Activated CD8-positive, alpha-beta T cell treated with anti-CD3 and anti-CD28 coated beads for 36 hours (primary cell): Measurements from ENCODE around the gene COMMD1. TPM values are rescaled to one million over a fixed set of nuclear protein-coding genes. Genes with fewer than 3 reads are reported as not detected.

Source experiments
- ATAC-seq: fragments of 200-7000 bp; cut with Tn5 transposase; one replicate; pipeline ENCODE4 v1.10.0; 2021; ENCODE audit warnings: mild to moderate bottlenecking, moderate library complexity
- CTCF ChIA-PET: fragments of 350-600 bp; sonication (Branson Sonifier 250); formaldehyde crosslinking; loops from one replicate; lab custom pipeline; 2021; ENCODE audit warnings: antibody characterized with exemption; lab: Charles Lee
- POLR2A ChIA-PET: fragments of 350-600 bp; sonication (Branson Sonifier 250); formaldehyde crosslinking; loops from one replicate; lab custom pipeline; 2021; ENCODE audit warnings: antibody characterized with exemption; lab: Charles Lee
- DNase-seq: peaks from one replicate; pipeline ENCODE4 v3.0.0-alpha.2; 2020
- H3K27ac Mint-ChIP-seq: one replicate; pipeline ENCODE4 v1.8.0; 2021; ENCODE audit warnings: mild to moderate bottlenecking, mixed read lengths
- H3K27me3 Mint-ChIP-seq: one replicate; pipeline ENCODE4 v1.8.0; 2021; ENCODE audit warnings: mixed read lengths
- H3K36me3 Mint-ChIP-seq: one replicate; pipeline ENCODE4 v1.8.0; 2021; ENCODE audit warnings: low read depth, mixed read lengths
- H3K4me1 Mint-ChIP-seq: one replicate; pipeline ENCODE4 v1.8.0; 2021; ENCODE audit warnings: low read depth, mixed read lengths
- H3K4me3 Mint-ChIP-seq: one replicate; pipeline ENCODE4 v1.8.0; 2021; ENCODE audit warnings: mild to moderate bottlenecking, moderate library complexity, mixed read lengths
- H3K9me3 Mint-ChIP-seq: one replicate; pipeline ENCODE4 v1.8.0; 2021; ENCODE audit warnings: mixed read lengths
- intact Hi-C: fragments of 100-400 bp; cut with micrococcal nuclease; formaldehyde crosslinking; loops from one replicate; pipeline ENCODE4 v1.10.0; 2022
- total RNA-seq, 2 experiments: library from RNA; stranded (reverse); gene quantifications; one replicate each; pipeline ENCODE4 v1.2.3, GENCODE V29; 2021
- TF ChIP-seq, protein P1 (sequence below): fragments of 200-600 bp; IDR thresholded peaks from one replicate; pipeline ENCODE4 v1.8.0; 2022; ENCODE audit warnings: antibody characterized with exemption, mild to moderate bottlenecking

COMMD1 gene
- total RNA-seq, 2 experiments from 2014 or later: 25.3 to 27.0 TPM

- peaks cover 7% of the 10 kb centered on the region for H3K36me3 Mint-ChIP-seq
- no peak overlapping the region for H3K4me3 Mint-ChIP-seq
- peaks cover 10% of the 10 kb centered on the region for H3K4me1 Mint-ChIP-seq
- CTCF ChIA-PET: no interaction called here
- H3K27me3 Mint-ChIP-seq: no peaks in the 10 kb centered on the region
- no peaks in the 10 kb centered on the region for H3K9me3 Mint-ChIP-seq
- intact Hi-C loops: no loop called here
- H3K27ac Mint-ChIP-seq: no peak overlapping the region
- ATAC-seq (no peak), DNase-seq (no peak)
- POLR2A ChIA-PET: no interaction called here
- TF ChIP-seq, protein P1, sequence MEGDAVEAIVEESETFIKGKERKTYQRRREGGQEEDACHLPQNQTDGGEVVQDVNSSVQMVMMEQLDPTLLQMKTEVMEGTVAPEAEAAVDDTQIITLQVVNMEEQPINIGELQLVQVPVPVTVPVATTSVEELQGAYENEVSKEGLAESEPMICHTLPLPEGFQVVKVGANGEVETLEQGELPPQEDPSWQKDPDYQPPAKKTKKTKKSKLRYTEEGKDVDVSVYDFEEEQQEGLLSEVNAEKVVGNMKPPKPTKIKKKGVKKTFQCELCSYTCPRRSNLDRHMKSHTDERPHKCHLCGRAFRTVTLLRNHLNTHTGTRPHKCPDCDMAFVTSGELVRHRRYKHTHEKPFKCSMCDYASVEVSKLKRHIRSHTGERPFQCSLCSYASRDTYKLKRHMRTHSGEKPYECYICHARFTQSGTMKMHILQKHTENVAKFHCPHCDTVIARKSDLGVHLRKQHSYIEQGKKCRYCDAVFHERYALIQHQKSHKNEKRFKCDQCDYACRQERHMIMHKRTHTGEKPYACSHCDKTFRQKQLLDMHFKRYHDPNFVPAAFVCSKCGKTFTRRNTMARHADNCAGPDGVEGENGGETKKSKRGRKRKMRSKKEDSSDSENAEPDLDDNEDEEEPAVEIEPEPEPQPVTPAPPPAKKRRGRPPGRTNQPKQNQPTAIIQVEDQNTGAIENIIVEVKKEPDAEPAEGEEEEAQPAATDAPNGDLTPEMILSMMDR: no peak
These were observed 41.2 kb downstream of the COMMD1 start for GRCh38 chr2:61946666-61947065.

DNA sequence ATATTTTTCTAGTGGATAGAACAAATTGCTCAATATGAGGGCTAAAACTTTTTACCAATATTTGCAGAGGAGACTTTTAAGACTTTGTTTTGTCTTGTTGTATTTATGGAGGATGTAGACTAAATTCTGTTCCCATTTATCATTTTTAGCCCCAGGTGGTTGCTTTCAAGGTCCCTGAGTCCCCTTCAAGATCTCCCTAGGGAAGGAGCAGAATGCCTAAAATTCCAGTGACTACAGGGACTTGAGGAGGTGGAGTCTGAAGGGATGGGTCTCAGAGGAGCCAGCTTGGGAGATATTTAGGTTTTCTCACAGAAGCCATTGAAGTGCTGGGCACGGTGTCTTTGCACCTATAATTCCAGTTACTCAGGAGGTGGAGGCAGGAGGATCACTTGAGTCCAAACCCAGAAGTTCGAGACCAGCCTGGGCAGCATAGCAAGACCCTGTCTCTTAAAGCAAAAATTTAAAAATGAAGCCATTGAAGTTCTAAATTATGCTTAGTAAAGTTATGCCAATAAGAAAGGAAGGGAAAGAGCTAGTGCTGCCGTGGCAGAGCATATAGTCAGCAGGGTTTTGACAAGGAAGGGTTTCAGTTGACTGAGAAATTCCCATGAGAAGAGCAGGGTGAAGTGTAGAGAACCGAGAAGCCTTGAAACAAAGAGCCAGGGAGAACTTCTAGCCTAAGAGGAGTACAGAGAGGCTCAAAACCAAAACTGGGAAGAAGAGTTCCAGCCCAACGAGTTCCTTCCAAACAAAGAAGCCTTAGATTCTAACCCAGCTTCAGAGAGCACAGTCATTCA, 43.4 kb downstream of the COMMD1 start:
- Mint-ChIP-seq H3K27me3 (no peaks in the 10 kb centered on the region), H3K27ac (no peak overlapping the region), H3K36me3 (peaks cover 12% of the 10 kb centered on the region), H3K4me3 (no peak overlapping the region), H3K4me1 (peaks cover under 1% of the 10 kb centered on the region), H3K9me3 (peaks cover 2% of the 10 kb centered on the region)
- no peak for ATAC-seq
- TF ChIP-seq, protein P1: no peak
- CTCF ChIA-PET: no interaction called here
- POLR2A ChIA-PET: no interaction called here
- intact Hi-C loops: no loop called here
- DNase-seq: no peak

- intact Hi-C loops: no loop called here
- Mint-ChIP-seq H3K36me3 (peaks cover 12% of the 10 kb centered on the region), H3K4me3 (no peak overlapping the region), H3K9me3 (peaks cover 2% of the 10 kb centered on the region), H3K4me1 (no peaks in the 10 kb centered on the region), H3K27ac (no peak overlapping the region), H3K27me3 (no peaks in the 10 kb centered on the region)
- CTCF ChIA-PET: no interaction called here
- TF ChIP-seq, protein P1: no peak
- DNase-seq (no peak), ATAC-seq (no peak)
- POLR2A ChIA-PET: no interaction called here
These were observed 43.9 kb downstream of the COMMD1 start for GRCh38 chr2:61949458-61949713.

GRCh38 chr2:61949714-61950560, 44.5 kb downstream of the COMMD1 start:
- intact Hi-C loops: no loop called here
- H3K36me3 Mint-ChIP-seq: peaks cover 8% of the 10 kb centered on the region
- no peaks in the 10 kb centered on the region for H3K4me1 Mint-ChIP-seq
- no peak overlapping the region for H3K27ac Mint-ChIP-seq
- H3K27me3 Mint-ChIP-seq: no peaks in the 10 kb centered on the region
- ChIA-PET POLR2A (no interaction called here), CTCF (no interaction called here)
- DNase-seq: no peak
- ATAC-seq: no peak
- no peak overlapping the region for H3K4me3 Mint-ChIP-seq
- TF ChIP-seq, protein P1: no peak
- peaks cover 2% of the 10 kb centered on the region for H3K9me3 Mint-ChIP-seq
